Neural cell (in vitro differentiated cells): ENCODE results near the gene GRP. TPM values are rescaled to one million over a fixed set of nuclear protein-coding genes. Genes with fewer than 3 reads are reported as not detected.

ENCODE experiments used
- H2AFZ ChIP-seq: fragments of 200-600, 300-800 bp; sonication (generic), shearing (Covaris generic); 2 replicates; pipeline ENCODE4 v1.6.0; 2014; ENCODE audit warnings: low read depth, mild to moderate bottlenecking, antibody characterized with exemption, low read length, moderate library complexity
- H3F3A ChIP-seq: fragments of 200-600 bp; shearing (Covaris generic); 2 replicates; pipeline ENCODE4 v1.6.1; 2016; ENCODE audit warnings: mild to moderate bottlenecking, moderate library complexity, mixed read lengths, antibody characterized with exemption, low read length; ENCODE audit not compliant: insufficient read depth, poor library complexity, severe bottlenecking
- H3K27ac ChIP-seq: fragments of 200-600, 300-800 bp; sonication (generic), shearing (Covaris generic); 2 replicates; pipeline ENCODE4 v1.5.1; 2014; ENCODE audit warnings: mild to moderate bottlenecking, low read length, moderate library complexity
- H3K27me3 ChIP-seq: fragments of 300-800, 200-600 bp; sonication (generic), shearing (Covaris generic); 2 replicates; pipeline ENCODE4 v1.6.0; 2014; ENCODE audit warnings: mild to moderate bottlenecking, low read depth, low read length, moderate library complexity; ENCODE audit not compliant: insufficient read depth
- H3K36me3 ChIP-seq: fragments of 300-800, 200-600 bp; sonication (generic), shearing (Covaris generic); 2 replicates; pipeline ENCODE4 v1.5.1; 2014; ENCODE audit warnings: mild to moderate bottlenecking, antibody characterized with exemption, low read length, moderate library complexity; ENCODE audit not compliant: insufficient read depth
- H3K4me2 ChIP-seq: fragments of 300-800, 200-600 bp; sonication (generic), shearing (Covaris generic); 2 replicates; pipeline ENCODE4 v1.6.0; 2014; ENCODE audit warnings: mild to moderate bottlenecking, low read length
- H3K4me3 ChIP-seq: fragments of 300-800, 200-600 bp; sonication (generic), shearing (Covaris generic); 2 replicates; pipeline ENCODE4 v1.5.1; 2014; ENCODE audit warnings: mild to moderate bottlenecking, low read length, moderate library complexity
- H3K79me2 ChIP-seq: fragments of 200-600 bp; shearing (Covaris generic); replicated peaks from 2 replicates; pipeline ENCODE4 v1.6.0; 2014; ENCODE audit warnings: mild to moderate bottlenecking, low read length, moderate library complexity; ENCODE audit not compliant: insufficient read depth
- H3K9ac ChIP-seq: fragments of 300-800, 200-600 bp; sonication (generic), shearing (Covaris generic); 2 replicates; pipeline ENCODE4 v1.6.1; 2016; ENCODE audit warnings: mild to moderate bottlenecking, low read length, mixed read lengths
- H3K9me2 ChIP-seq: fragments of 200-600 bp; shearing (Covaris generic); 2 replicates; pipeline ENCODE4 v1.6.1; 2016; ENCODE audit warnings: mild to moderate bottlenecking, low read length, mixed read lengths; ENCODE audit not compliant: insufficient read depth
- H3K9me3 ChIP-seq: fragments of 200-600, 300-800 bp; sonication (generic), shearing (Covaris generic); 2 replicates; pipeline ENCODE4 v1.6.1; 2016; ENCODE audit warnings: mild to moderate bottlenecking, mixed run types, low read length, moderate library complexity, mixed read lengths
- H4K20me1 ChIP-seq: fragments of 200-600 bp; shearing (Covaris generic); 2 replicates; pipeline ENCODE4 v1.6.1; 2016; ENCODE audit warnings: mild to moderate bottlenecking, mixed run types; ENCODE audit not compliant: insufficient read depth
- CTCF ChIP-seq: fragments of 450-650 bp; IDR thresholded peaks from 2 replicates; pipeline ENCODE4 v1.5.1; 2014; ENCODE audit warnings: antibody characterized with exemption, mild to moderate bottlenecking, moderate library complexity; ENCODE audit not compliant: poor library complexity, severe bottlenecking
- EP300 ChIP-seq: fragments of 450-650 bp; conservative IDR thresholded peaks from 2 replicates; pipeline ENCODE4 v1.6.1; 2014; ENCODE audit warnings: antibody characterized with exemption, mild to moderate bottlenecking, moderate library complexity; ENCODE audit not compliant: poor library complexity, severe bottlenecking
- EZH2 ChIP-seq: fragments of 200-600, 300-800 bp; shearing (Covaris generic), sonication (generic); IDR thresholded peaks from 2 replicates; pipeline ENCODE4 v1.6.1; 2014; ENCODE audit warnings: antibody characterized with exemption, low read length, borderline replicate concordance, mild to moderate bottlenecking; ENCODE audit not compliant: insufficient read depth, poor library complexity, severe bottlenecking
- MXI1 ChIP-seq: fragments of 450-650 bp; conservative IDR thresholded peaks from 2 replicates; pipeline ENCODE4 v1.6.1; 2014; ENCODE audit warnings: antibody characterized with exemption, mild to moderate bottlenecking; ENCODE audit not compliant: poor library complexity, severe bottlenecking
- POLR2AphosphoS5 ChIP-seq: IDR thresholded peaks from 2 replicates; pipeline ENCODE4 v1.6.1; 2012
- RAD21 ChIP-seq: fragments of 450-650 bp; conservative IDR thresholded peaks from 2 replicates; pipeline ENCODE4 v1.6.1; 2014; ENCODE audit warnings: antibody characterized with exemption, mild to moderate bottlenecking, moderate library complexity
- REST ChIP-seq: IDR thresholded peaks from 2 replicates; pipeline ENCODE4 v1.6.1; 2012; ENCODE audit warnings: borderline replicate concordance
- SMC3 ChIP-seq: fragments of 450-650 bp; conservative IDR thresholded peaks from 2 replicates; pipeline ENCODE4 v1.6.1; 2014; ENCODE audit warnings: antibody characterized with exemption, mild to moderate bottlenecking, moderate library complexity; ENCODE audit not compliant: poor library complexity
- TAF1 ChIP-seq: IDR thresholded peaks from 2 replicates; pipeline ENCODE4 v1.6.1; 2012; ENCODE audit warnings: low read depth
- polyA plus RNA-seq: library from polyadenylated mRNA; depleted of rRNA; stranded (reverse); fragments of >200 nt; gene quantifications from 2 replicates; pipeline ENCODE4 v1.2.3, GENCODE V29; 2014

The GRP gene
- polyA plus RNA-seq, 1 donor from 2014 or later = not detected

- Histone ChIP-seq H3K4me2 (no peak overlapping the region), H3K9me2 (no peaks in the 10 kb centered on the region), H3K9me3 (no peaks in the 10 kb centered on the region), H3K36me3 (no peaks in the 10 kb centered on the region), H3K9ac (no peak overlapping the region), H3K27me3 (no peaks in the 10 kb centered on the region), H3K27ac (no peak overlapping the region), H2AFZ (no peak overlapping the region), H4K20me1 (no peaks in the 10 kb centered on the region), H3K4me3 (no peak overlapping the region), H3F3A (no peaks in the 10 kb centered on the region), H3K79me2 (no peaks in the 10 kb centered on the region)
- TF ChIP-seq EZH2 = no peak
- no peak for TF ChIP-seq MXI1
- TF ChIP-seq TAF1 = no peak
- TF ChIP-seq RAD21 = no peak
- no peak for TF ChIP-seq SMC3
- no peak for TF ChIP-seq POLR2AphosphoS5
- no peak for TF ChIP-seq CTCF
Measured at GRCh38 chr18:59210299-59210698, 9.7 kb upstream of the GRP start.

- H3K27me3 ChIP-seq = peaks cover 2% of the 10 kb centered on the region
- H3K79me2 ChIP-seq = no peaks in the 10 kb centered on the region
- H3K36me3 ChIP-seq = no peaks in the 10 kb centered on the region
- no peak overlapping the region for H3K27ac ChIP-seq
- no peak overlapping the region for H3K4me3 ChIP-seq
- H3K9me3 ChIP-seq = no peaks in the 10 kb centered on the region
- H3K9me2 ChIP-seq = no peaks in the 10 kb centered on the region
- H3K9ac ChIP-seq = no peak overlapping the region
- no peaks in the 10 kb centered on the region for H4K20me1 ChIP-seq
- no peak overlapping the region for H3K4me2 ChIP-seq
- TF ChIP-seq EZH2 = no peak
- no peak for TF ChIP-seq SMC3
- TF ChIP-seq POLR2AphosphoS5 = no peak
- no peak for TF ChIP-seq MXI1
- TF ChIP-seq REST = no peak
- no peak for TF ChIP-seq TAF1
- no peak for TF ChIP-seq EP300
- no peak for TF ChIP-seq RAD21
- TF ChIP-seq CTCF = no peak
- no peak overlapping the region for H2AFZ ChIP-seq
- no peaks in the 10 kb centered on the region for H3F3A ChIP-seq
Measured at GRCh38 chr18:59211629-59212028, 8.3 kb upstream of the GRP start.
